Fibroblast of skin of right quadriceps (primary cell): ENCODE data around the gene DTNA.

Experiments used
- DNase-seq: peaks from one replicate; pipeline ENCODE4 v3.0.0-alpha.2; 2013

The DTNA gene

GRCh38 chr18:34808389-34808788 lies 98.3 kb downstream of the DTNA start:
- no peak for DNase-seq

GRCh38 chr18:34809451-34810072 lies 99.5 kb downstream of the DTNA start:
- DNase-seq = peak; percentile 42

- no peak for DNase-seq
Observed at GRCh38 chr18:34816183-34816582, 106.1 kb downstream of the DTNA start.

- DNase-seq = no peak
Observed at GRCh38 chr18:34817636-34818035, 107.5 kb downstream of the DTNA start.

GRCh38 chr18:34818064-34818463 lies 108.0 kb downstream of the DTNA start:
- DNase-seq = no peak

GRCh38 chr18:34820360-34821065 lies 110.4 kb downstream of the DTNA start:
- no peak for DNase-seq

GRCh38 chr18:34821669-34822210 lies 111.6 kb downstream of the DTNA start:
- DNase-seq = peak; percentile 6

GRCh38 chr18:34828093-34828492 lies 118.0 kb downstream of the DTNA start:
- no peak for DNase-seq

- peak; percentile 20 for DNase-seq
Observed at GRCh38 chr18:34834897-34835296, 124.8 kb downstream of the DTNA start.

- no peak for DNase-seq
Observed at GRCh38 chr18:34835466-34835865, 125.4 kb downstream of the DTNA start.

GRCh38 chr18:34837769-34838272 lies 127.7 kb downstream of the DTNA start:
- DNase-seq = no peak

- no peak for DNase-seq
Observed at GRCh38 chr18:34838669-34839068, 128.6 kb downstream of the DTNA start.

- no peak for DNase-seq
Observed at GRCh38 chr18:34840256-34840826, 130.2 kb downstream of the DTNA start.

- no peak for DNase-seq
Observed at GRCh38 chr18:34841891-34842290, 131.8 kb downstream of the DTNA start.

GRCh38 chr18:34844072-34844471 lies 134.0 kb downstream of the DTNA start:
- DNase-seq = no peak

GRCh38 chr18:34844732-34845459 lies 134.8 kb downstream of the DTNA start:
- no peak for DNase-seq

GRCh38 chr18:34847408-34847807 lies 137.3 kb downstream of the DTNA start:
- no peak for DNase-seq

- no peak for DNase-seq
Observed at GRCh38 chr18:34848156-34848555, 138.1 kb downstream of the DTNA start.

- no peak for DNase-seq
Observed at GRCh38 chr18:34848695-34849094, 138.6 kb downstream of the DTNA start.

GRCh38 chr18:34857320-34857719 lies 147.2 kb downstream of the DTNA start:
- no peak for DNase-seq

- no peak for DNase-seq
Observed at GRCh38 chr18:34858188-34858587, 148.1 kb downstream of the DTNA start.

- no peak for DNase-seq
Observed at GRCh38 chr18:34859496-34859895, 149.4 kb downstream of the DTNA start.

GRCh38 chr18:34862561-34862960 lies 152.5 kb downstream of the DTNA start:
- DNase-seq = no peak
